ENCODE results near the gene TPK1.

DNA sequence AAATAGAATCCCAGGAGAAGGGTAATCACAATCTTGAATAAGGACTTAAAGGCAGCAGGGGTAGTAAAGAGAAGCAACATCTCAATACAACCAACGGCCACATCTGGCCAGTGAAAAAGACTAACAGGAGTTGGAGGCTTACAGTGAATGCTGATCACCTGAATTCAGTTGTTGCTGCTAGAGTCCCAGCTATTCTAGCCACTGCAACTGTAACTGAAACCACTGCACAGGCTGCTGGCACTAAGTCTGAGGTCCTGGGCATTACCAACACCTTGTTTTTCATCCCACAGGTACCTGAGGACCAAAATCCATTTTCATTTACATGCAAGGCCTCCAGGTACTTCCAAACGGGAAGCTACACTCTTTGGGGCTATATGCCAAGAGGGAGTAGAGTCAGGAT is 44.4 kb downstream of the TPK1 start:
- TF ChIP-seq POLR2AphosphoS5 (IDR thresholded peaks at IDR 0.05) (no peak), POLR2A (IDR thresholded peaks at IDR 0.05) (no peak), EP300 (IDR thresholded peaks at IDR 0.05) (no peak)
- TF ChIP-seq, protein P1, sequence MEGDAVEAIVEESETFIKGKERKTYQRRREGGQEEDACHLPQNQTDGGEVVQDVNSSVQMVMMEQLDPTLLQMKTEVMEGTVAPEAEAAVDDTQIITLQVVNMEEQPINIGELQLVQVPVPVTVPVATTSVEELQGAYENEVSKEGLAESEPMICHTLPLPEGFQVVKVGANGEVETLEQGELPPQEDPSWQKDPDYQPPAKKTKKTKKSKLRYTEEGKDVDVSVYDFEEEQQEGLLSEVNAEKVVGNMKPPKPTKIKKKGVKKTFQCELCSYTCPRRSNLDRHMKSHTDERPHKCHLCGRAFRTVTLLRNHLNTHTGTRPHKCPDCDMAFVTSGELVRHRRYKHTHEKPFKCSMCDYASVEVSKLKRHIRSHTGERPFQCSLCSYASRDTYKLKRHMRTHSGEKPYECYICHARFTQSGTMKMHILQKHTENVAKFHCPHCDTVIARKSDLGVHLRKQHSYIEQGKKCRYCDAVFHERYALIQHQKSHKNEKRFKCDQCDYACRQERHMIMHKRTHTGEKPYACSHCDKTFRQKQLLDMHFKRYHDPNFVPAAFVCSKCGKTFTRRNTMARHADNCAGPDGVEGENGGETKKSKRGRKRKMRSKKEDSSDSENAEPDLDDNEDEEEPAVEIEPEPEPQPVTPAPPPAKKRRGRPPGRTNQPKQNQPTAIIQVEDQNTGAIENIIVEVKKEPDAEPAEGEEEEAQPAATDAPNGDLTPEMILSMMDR (IDR thresholded peaks at IDR 0.05): no peak
